H1 (cell line): ENCODE data around the gene SIK1. TPM values are rescaled to one million over a fixed set of nuclear protein-coding genes. Genes with fewer than 3 reads are reported as not detected.

ENCODE experiments used
- CTCF ChIA-PET: fragments of 300-600 bp; sonication (Branson Sonifier 250); formaldehyde crosslinking; loops from one replicate; lab custom pipeline; 2021; ENCODE audit not compliant: partially characterized antibody; lab: Charles Lee
- POLR2A ChIA-PET: fragments of 300-600 bp; sonication (Branson Sonifier 250); formaldehyde crosslinking; loops from one replicate; lab custom pipeline; 2021; ENCODE audit warnings: inconsistent platforms; ENCODE audit not compliant: partially characterized antibody; lab: Charles Lee
- DNase-seq, 2 experiments: peaks; one replicate each; pipeline versions ENCODE4 v3.0.0 to v3.0.0-alpha.2; 2010 to 2022; ENCODE audit warnings: low spot score in 2 of 2, low read depth in 1 of 2, mixed read lengths in 1 of 2
- FAIRE-seq: peaks from 2 replicates; lab custom pipeline; 2011; peaks lifted over from hg19 to GRCh38; lab: Jason Lieb, UNC
- H2AFZ ChIP-seq: 2 replicates; pipeline ENCODE4 v1.8.1; 2012; ENCODE audit warnings: low read length, inconsistent platforms
- H2AK5ac ChIP-seq: 2 replicates; pipeline ENCODE4 v1.6.1; 2013; ENCODE audit warnings: low read depth, low read length
- H2BK120ac ChIP-seq: replicated peaks from 2 replicates; pipeline ENCODE3; 2013; ENCODE audit warnings: low read depth, low read length, inconsistent platforms
- H2BK12ac ChIP-seq: 2 replicates; pipeline ENCODE4 v1.6.1; 2013; ENCODE audit warnings: low read depth, low read length
- H2BK15ac ChIP-seq: 2 replicates; pipeline ENCODE4 v1.6.1; 2013; ENCODE audit warnings: low read length
- H2BK20ac ChIP-seq: 2 replicates; pipeline ENCODE4 v1.6.1; 2013; ENCODE audit warnings: low read length
- H2BK5ac ChIP-seq: 2 replicates; pipeline ENCODE4 v1.6.1; 2013; ENCODE audit warnings: low read depth, low read length
- H3K14ac ChIP-seq: 2 replicates; pipeline ENCODE4 v1.6.1; 2013; ENCODE audit warnings: inconsistent platforms; ENCODE audit not compliant: insufficient read length
- H3K18ac ChIP-seq: 2 replicates; pipeline ENCODE4 v1.6.1; 2013; ENCODE audit warnings: low read length; ENCODE audit errors: extremely low read depth
- H3K23ac ChIP-seq: 2 replicates; pipeline ENCODE4 v1.6.1; 2013; ENCODE audit warnings: inconsistent platforms; ENCODE audit not compliant: insufficient read length
- H3K23me2 ChIP-seq: 2 replicates; pipeline ENCODE4 v1.6.1; 2013; ENCODE audit warnings: low read depth, low read length
- H3K27ac ChIP-seq: 2 replicates; pipeline ENCODE4 v1.6.1; 2011; ENCODE audit warnings: low read depth, low read length, inconsistent platforms
- H3K27me3 ChIP-seq, 4 experiments: replicated peaks in 1 of 4; 1 replicate in 1 of 4; 2 replicates in 3 of 4; pipeline versions ENCODE4 v1.6.1 to v1.8.1; 2011 to 2013; ENCODE audit warnings: low read length in 3 of 4, mild to moderate bottlenecking in 3 of 4, inconsistent platforms in 2 of 4, mixed read lengths in 2 of 4, moderate library complexity in 1 of 4; ENCODE audit not compliant: control insufficient read depth in 3 of 4, insufficient read depth in 3 of 4; ENCODE audit errors: extremely low read depth in 1 of 4
- H3K36me3 ChIP-seq, 4 experiments: 2 replicates each; pipeline versions ENCODE4 v1.6.1 to v1.8.1; 2011 to 2013; ENCODE audit warnings: mild to moderate bottlenecking in 4 of 4, low read length in 3 of 4, moderate library complexity in 2 of 4, control low read depth in 1 of 4, inconsistent platforms in 1 of 4; ENCODE audit not compliant: insufficient read depth in 4 of 4, control insufficient read depth in 2 of 4
- H3K4ac ChIP-seq: replicated peaks from 2 replicates; pipeline ENCODE3; 2013; ENCODE audit warnings: low read length, low read depth, mixed read lengths, inconsistent platforms; ENCODE audit not compliant: insufficient read length
- H3K4me1 ChIP-seq, 4 experiments: replicated peaks in 1 of 4; 1 replicate in 1 of 4; 2 replicates in 3 of 4; pipeline versions ENCODE4 v1.6.1 to v1.8.1; 2011 to 2013; ENCODE audit warnings: low read length in 3 of 4, inconsistent platforms in 2 of 4, mixed read lengths in 1 of 4; ENCODE audit not compliant: insufficient read depth in 4 of 4, control insufficient read depth in 3 of 4
- H3K4me2 ChIP-seq, 2 experiments: 2 replicates each; pipeline versions ENCODE4 v1.6.1 to v1.8.1; 2011 to 2013; ENCODE audit warnings: low read depth in 2 of 2, low read length in 2 of 2, control low read depth in 1 of 2, inconsistent platforms in 1 of 2, mild to moderate bottlenecking in 1 of 2; ENCODE audit not compliant: insufficient read depth in 1 of 2
- H3K4me3 ChIP-seq, 4 experiments: fragments of 200-600, 300-600 bp in 1 of 4; sonication (generic), shearing (Covaris generic), sonication (Bioruptor Twin) in 1 of 4; 2 replicates each; pipeline versions ENCODE4 v1.5.1 to v1.8.1; 2011 to 2016; ENCODE audit warnings: low read length in 4 of 4, low read depth in 3 of 4, control low read depth in 2 of 4, inconsistent platforms in 2 of 4, mild to moderate bottlenecking in 2 of 4, mixed read lengths in 1 of 4, moderate library complexity in 1 of 4; ENCODE audit not compliant: insufficient read depth in 2 of 4; ENCODE audit errors: extremely low read depth in 1 of 4
- H3K56ac ChIP-seq: replicated peaks from 2 replicates; pipeline ENCODE3; 2013; ENCODE audit warnings: low read depth, mild to moderate bottlenecking, mixed read lengths, low read length, inconsistent platforms; ENCODE audit not compliant: insufficient read length
- H3K79me1 ChIP-seq: 2 replicates; pipeline ENCODE4 v1.6.1; 2013; ENCODE audit warnings: low read depth, low read length, control low read depth
- H3K79me2 ChIP-seq, 2 experiments: 2 replicates each; pipeline versions ENCODE4 v1.6.1 to v1.8.1; 2012 to 2013; ENCODE audit warnings: low read length in 2 of 2, mild to moderate bottlenecking in 2 of 2, inconsistent platforms in 1 of 2; ENCODE audit not compliant: insufficient read depth in 2 of 2, control insufficient read depth in 1 of 2
- H3K9ac ChIP-seq, 4 experiments: replicated peaks in 1 of 4; 1 replicate in 1 of 4; 2 replicates in 3 of 4; pipeline versions ENCODE4 v1.6.1 to v1.8.1; 2011 to 2013; ENCODE audit warnings: low read depth in 3 of 4, low read length in 3 of 4, control low read depth in 2 of 4, mild to moderate bottlenecking in 2 of 4, moderate library complexity in 2 of 4, inconsistent platforms in 1 of 4; ENCODE audit errors: extremely low read depth in 1 of 4
- H3K9me3 ChIP-seq, 2 experiments: 2 replicates each; pipeline versions ENCODE4 v1.6.1 to v1.8.1; 2012 to 2013; ENCODE audit warnings: mild to moderate bottlenecking in 2 of 2, moderate library complexity in 2 of 2, control low read depth in 1 of 2, inconsistent platforms in 1 of 2, low read depth in 1 of 2, low read length in 1 of 2, mixed read lengths in 1 of 2; ENCODE audit not compliant: insufficient read depth in 2 of 2
- H4K20me1 ChIP-seq, 2 experiments: replicated peaks in 1 of 2; 2 replicates each; pipeline versions ENCODE3 to v1.8.1; 2011 to 2013; ENCODE audit warnings: inconsistent platforms in 2 of 2, low read length in 2 of 2, mild to moderate bottlenecking in 1 of 2; ENCODE audit not compliant: insufficient read depth in 2 of 2, control insufficient read depth in 1 of 2
- H4K5ac ChIP-seq: 2 replicates; pipeline ENCODE4 v1.6.1; 2013; ENCODE audit warnings: low read length, low read depth, mixed read lengths, inconsistent platforms; ENCODE audit not compliant: insufficient read length
- H4K8ac ChIP-seq: 2 replicates; pipeline ENCODE4 v1.8.0; 2013; ENCODE audit warnings: mild to moderate bottlenecking, moderate library complexity, low read length, inconsistent platforms; ENCODE audit not compliant: insufficient read depth; ENCODE audit errors: extremely low read depth
- H4K91ac ChIP-seq: replicated peaks from 2 replicates; pipeline ENCODE3; 2013; ENCODE audit warnings: low read length, mixed read lengths, inconsistent platforms; ENCODE audit not compliant: insufficient read length
- ATF2 ChIP-seq: IDR thresholded peaks from 2 replicates; pipeline ENCODE4 v1.6.1; 2012; ENCODE audit warnings: low read length, inconsistent platforms
- EP300 ChIP-seq, 2 experiments: IDR thresholded peaks; 1 replicate in 1 of 2; 2 replicates in 1 of 2; pipeline ENCODE4 v1.6.1; 2011 to 2012; ENCODE audit warnings: low read depth in 2 of 2, low read length in 2 of 2, mild to moderate bottlenecking in 2 of 2, borderline replicate concordance in 1 of 2, inconsistent platforms in 1 of 2, moderate library complexity in 1 of 2
- RXRA ChIP-seq: IDR thresholded peaks from 2 replicates; pipeline ENCODE4 v1.6.1; 2011; ENCODE audit warnings: low read depth, mild to moderate bottlenecking, low read length, moderate library complexity; ENCODE audit not compliant: insufficient read depth
- TEAD4 ChIP-seq: IDR thresholded peaks from 2 replicates; pipeline ENCODE4 v1.6.1; 2012; ENCODE audit warnings: low read depth, low read length, inconsistent platforms, mixed read lengths
- YY1 ChIP-seq: IDR thresholded peaks from 2 replicates; pipeline ENCODE4 v1.6.1; 2011; ENCODE audit warnings: low read depth, mild to moderate bottlenecking, low read length
- WGBS, 2 experiments: shearing (Covaris generic) in 1 of 2; methylation state at CpG; one replicate each; pipeline versions ENCODE4 v1.1.6 to v1.1.7; 2013 to 2015; ENCODE audit warnings: low lambda C conversion rate in 2 of 2, mixed read lengths in 2 of 2, inconsistent platforms in 1 of 2, low coverage in 1 of 2, missing lambda C conversion rate in 1 of 2; ENCODE audit not compliant: insufficient replicate concordance in 2 of 2, insufficient coverage in 1 of 2, insufficient read length in 1 of 2; ENCODE audit errors: extremely low coverage in 1 of 2, missing lambda C conversion rate in 1 of 2; 5-methylcytosine and 5-hydroxymethylcytosine counted together
- polyA plus RNA-seq, 7 experiments: library from polyadenylated mRNA; depleted of rRNA in 3 of 7; stranded (reverse) in 5 of 7; unstranded in 2 of 7; fragments of >200 nt in 5 of 7; fragments of 200-250 nt in 2 of 7; gene quantifications; 1 replicate in 5 of 7; 2 replicates in 1 of 7; 4 replicates in 1 of 7; pipeline versions ENCODE4 v1.2.1 to v1.2.3, GENCODE V29; 2011 to 2013; ENCODE audit warnings: missing spikeins in 2 of 7, mixed read lengths in 2 of 7
- total RNA-seq: library from RNA; stranded (reverse); fragmentation: NEBNext Ultra II Directional; extraction: Animal tissue kit (Norgen Biotek cat#: 25700); gene quantifications from 2 replicates; pipeline ENCODE4 v1.2.1, GENCODE V29; 2021

Gene SIK1
- total and polyA plus RNA-seq, 2 of the 8 experiments (the other 6 are each of a cell fraction or from before 2014, with no cell fraction given): 1.5 to 6.7 TPM

- FAIRE-seq (no peak), DNase-seq (no peak)
- H2BK12ac ChIP-seq: no peak overlapping the region
- H4K8ac ChIP-seq: no peak overlapping the region; the same call in 1 of the 2 replicates
- H2AK5ac ChIP-seq: no peak overlapping the region
- peaks cover 3% of the 10 kb centered on the region; the same call in 1 of the 2 replicates for H3K23me2 ChIP-seq
- H2BK120ac ChIP-seq: no peak overlapping the region
- no peak overlapping the region for H4K5ac ChIP-seq
- H2BK15ac ChIP-seq: no peak overlapping the region
- no peak overlapping the region for H2BK5ac ChIP-seq
- no peak overlapping the region for H2AFZ ChIP-seq
- no peak overlapping the region for H2BK20ac ChIP-seq
- peaks cover 0 to 3% of the 10 kb centered on the region in 2 experiments for H4K20me1 ChIP-seq
- H3K79me2 ChIP-seq: no peaks in the 10 kb centered on the region
- no peak overlapping the region for H3K14ac ChIP-seq
- no peak overlapping the region for H3K4me2 ChIP-seq
- no peaks in the 10 kb centered on the region for H3K9me3 ChIP-seq
- no peak overlapping the region for H3K9ac ChIP-seq
- H3K56ac ChIP-seq: no peak overlapping the region
- no peak overlapping the region for H3K4me3 ChIP-seq
- TF ChIP-seq EP300 (IDR thresholded peaks at IDR 0.05; ENCODE audit: borderline replicate concordance in 1 of 2, low read depth in 2 of 2, low read length in 2 of 2): no peak
- TF ChIP-seq TEAD4: no peak
- no peak for TF ChIP-seq RXRA
- no peak for TF ChIP-seq ATF2
- no peak for TF ChIP-seq YY1
- H3K4ac ChIP-seq: no peak overlapping the region
- no peak overlapping the region for H3K27ac ChIP-seq
- 92% methylated on average over 3 of the region's 4 CpGs; no CpG with 5 or more reads in 1 of the 2 experiments for WGBS, 2 experiments
- H3K36me3 ChIP-seq: no peaks in the 10 kb centered on the region
- no peak overlapping the region for H3K18ac ChIP-seq
- POLR2A ChIA-PET: no interaction called here
- H3K27me3 ChIP-seq: no peaks in the 10 kb centered on the region
- H3K79me1 ChIP-seq: no peaks in the 10 kb centered on the region
- CTCF ChIA-PET: no interaction called here
- H3K23ac ChIP-seq: no peak overlapping the region
- H3K4me1 ChIP-seq: peaks cover 0 to 4% (median 3%) of the 10 kb centered on the region in 4 experiments; a peak in 4 of 7 replicates
- H4K91ac ChIP-seq: no peak overlapping the region
Observed at GRCh38 chr21:43367859-43368258, 59.1 kb downstream of the SIK1 start.
